ENCODE data around the gene NDUFAF3. TPM values are rescaled to one million over a fixed set of nuclear protein-coding genes. Genes with fewer than 3 reads are reported as not detected.
A peak's percentile ranks its signal among the peaks of the same experiment; 100 is the strongest.

Gene NDUFAF3
- total and polyA plus RNA-seq, 7 donors: 60.6 to 150 (median 100) TPM

- Histone ChIP-seq H3K27me3 (ENCODE audit: insufficient read depth in 3 of 3, low read length in 2 of 3) (no peaks in the 10 kb centered on the region), H3K36me3 (ENCODE audit: insufficient read depth in 1 of 2, low read depth in 1 of 2) (peaks cover 1 to 45% of the 10 kb centered on the region in 2 donors), H3K4me3 (peak overlapping the region; percentile 86), H3K27ac (peak overlapping the region; percentile 98), H3K9me3 (no peaks in the 10 kb centered on the region), H3K4me1 (peaks cover 49% of the 10 kb centered on the region)
- ATAC-seq: peak; percentile 85 to 89 (median 88)
- no peak for TF ChIP-seq CTCF (IDR thresholded peaks at IDR 0.05)
- 0 to 1% (median 0%) methylated on average over 49 to 60 of the region's 60 CpGs for WGBS, 3 donors
- intact Hi-C loops (cut with DNase I): no loop called here
- peak; percentile 100 for DNase-seq
Measured at GRCh38 chr3:49021213-49021812, 608 bp upstream of the NDUFAF3 start.

- DNase-seq (peak in 1 of 2 donors; percentile 53), ATAC-seq (no peak)
- intact Hi-C loops (cut with DNase I): no loop called here
- H3K4me3 ChIP-seq: peak overlapping the region; percentile 86
- peaks cover 51% of the 10 kb centered on the region for H3K4me1 ChIP-seq
- H3K36me3 ChIP-seq (ENCODE audit: insufficient read depth in 1 of 2, low read depth in 1 of 2): peaks cover 5 to 50% of the 10 kb centered on the region in 2 donors
- H3K27ac ChIP-seq: peak overlapping the region; percentile 98
- no peaks in the 10 kb centered on the region for H3K9me3 ChIP-seq
- TF ChIP-seq CTCF (IDR thresholded peaks at IDR 0.05): no peak
- no peaks in the 10 kb centered on the region for H3K27me3 ChIP-seq (ENCODE audit: insufficient read depth in 3 of 3, low read length in 2 of 3)
- WGBS, 3 donors: 17 to 21% (median 17%) methylated on average over 12 of the region's 12 CpGs
Measured at GRCh38 chr3:49022688-49023171, 809 bp downstream of the NDUFAF3 start.

GRCh38 chr3:49023775-49024174 lies 1.9 kb downstream of the NDUFAF3 start:
- H3K4me3 ChIP-seq: no peak overlapping the region
- H3K9me3 ChIP-seq: no peaks in the 10 kb centered on the region
- H3K27ac ChIP-seq: no peak overlapping the region
- H3K4me1 ChIP-seq: peaks cover 62% of the 10 kb centered on the region
- 77 to 91% (median 84%) methylated on average over 4 of the region's 4 CpGs for WGBS, 3 donors
- DNase-seq (no peak), ATAC-seq (no peak)
- H3K36me3 ChIP-seq (ENCODE audit: insufficient read depth in 1 of 2, low read depth in 1 of 2): peaks cover 5 to 53% of the 10 kb centered on the region in 2 donors
- intact Hi-C loops (cut with DNase I): no loop called here
- no peaks in the 10 kb centered on the region for H3K27me3 ChIP-seq (ENCODE audit: insufficient read depth in 3 of 3, low read length in 2 of 3)
- TF ChIP-seq CTCF (IDR thresholded peaks at IDR 0.05): no peak

- Histone ChIP-seq H3K27ac (no peak overlapping the region), H3K36me3 (ENCODE audit: insufficient read depth in 1 of 2, low read depth in 1 of 2) (peaks cover 5 to 53% of the 10 kb centered on the region in 2 donors), H3K9me3 (no peaks in the 10 kb centered on the region), H3K27me3 (ENCODE audit: insufficient read depth in 3 of 3, low read length in 2 of 3) (no peaks in the 10 kb centered on the region), H3K4me1 (peaks cover 58% of the 10 kb centered on the region), H3K4me3 (no peak overlapping the region)
- TF ChIP-seq CTCF (IDR thresholded peaks at IDR 0.05): no peak
- intact Hi-C loops (cut with DNase I): no loop called here
- no peak for DNase-seq
- ATAC-seq: no peak
- WGBS, 3 donors: 48 to 67% (median 50%) methylated on average over 5 of the region's 5 CpGs
Measured at GRCh38 chr3:49024449-49024848, 2.5 kb downstream of the NDUFAF3 start.

Measured in psoas muscle (tissue), 8 donors.